Occipital lobe (tissue), 2 donors: ENCODE measurements around the gene ATAD3B. TPM values are rescaled to one million over a fixed set of nuclear protein-coding genes. Genes with fewer than 3 reads are reported as not detected.
A peak's percentile ranks its signal among the peaks of the same experiment; 100 is the strongest.
"Not testable (repeated sequence)": the region's sequence is repeated elsewhere in the genome, so short reads cannot be mapped to it uniquely, and the experiment has no call there.

ENCODE experiments used
- DNase-seq: peaks from one replicate; lab custom pipeline; 2025; lab: John Stamatoyannopoulos, UW
- total RNA-seq: library from RNA; depleted of rRNA; stranded (reverse); fragments of >200 nt; gene quantifications from one replicate; pipeline ENCODE4 v1.2.3, GENCODE V29; 2014

ATAD3B gene
- total RNA-seq, 1 donor from 2014 or later, result 11.7 TPM

DNA sequence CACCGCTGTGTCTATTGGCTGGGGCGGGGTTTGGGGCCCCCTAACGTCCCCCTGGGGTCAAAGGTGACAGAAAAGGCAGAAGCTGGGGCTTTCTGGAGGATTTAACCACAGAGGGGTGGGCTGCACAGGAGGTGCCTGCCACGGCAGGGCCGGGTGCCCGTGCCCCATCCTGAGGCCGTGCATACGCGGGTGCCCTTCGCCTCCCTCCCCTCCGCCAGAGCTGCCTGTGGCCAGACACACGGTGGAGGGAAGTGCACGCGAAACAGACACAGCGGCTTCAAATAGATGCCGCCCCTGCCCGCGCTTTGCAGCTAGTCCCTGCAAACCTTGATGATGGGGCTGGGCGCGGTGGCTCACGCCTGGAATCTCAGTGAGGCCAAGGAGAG is 37.9 kb downstream of the ATAD3B start:
- not testable (repeated sequence) for DNase-seq

DNA sequence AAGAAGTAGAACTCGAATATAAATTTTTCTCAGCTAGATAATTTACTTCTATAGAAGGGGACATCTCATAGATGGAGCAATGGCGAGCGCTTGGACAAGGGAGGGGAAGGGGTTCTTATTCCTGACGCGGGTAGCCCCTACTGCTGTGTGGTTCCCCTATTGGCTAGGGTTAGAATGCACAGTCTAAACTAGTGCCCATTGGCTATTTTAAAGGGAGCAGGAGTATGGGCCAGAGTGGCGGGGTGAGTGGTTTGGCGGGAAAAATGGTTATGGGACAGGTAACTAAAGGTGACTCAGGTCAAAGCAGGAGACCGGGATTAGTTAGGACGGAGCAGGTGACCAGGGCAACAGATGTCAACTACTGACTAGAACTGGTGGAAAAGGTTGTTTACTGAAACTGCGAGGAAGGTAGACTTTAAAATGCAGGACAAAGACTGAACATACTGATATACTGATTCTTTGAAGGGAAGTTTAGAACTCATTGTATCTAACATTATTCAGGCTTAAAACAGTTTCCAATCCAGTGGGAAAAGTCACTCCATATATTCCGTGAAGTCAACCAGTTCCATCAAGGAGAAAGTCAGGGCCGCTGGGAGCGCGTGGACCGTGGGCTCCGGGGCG is 39.5 kb downstream of the ATAD3B start:
- DNase-seq, result no peak

DNA sequence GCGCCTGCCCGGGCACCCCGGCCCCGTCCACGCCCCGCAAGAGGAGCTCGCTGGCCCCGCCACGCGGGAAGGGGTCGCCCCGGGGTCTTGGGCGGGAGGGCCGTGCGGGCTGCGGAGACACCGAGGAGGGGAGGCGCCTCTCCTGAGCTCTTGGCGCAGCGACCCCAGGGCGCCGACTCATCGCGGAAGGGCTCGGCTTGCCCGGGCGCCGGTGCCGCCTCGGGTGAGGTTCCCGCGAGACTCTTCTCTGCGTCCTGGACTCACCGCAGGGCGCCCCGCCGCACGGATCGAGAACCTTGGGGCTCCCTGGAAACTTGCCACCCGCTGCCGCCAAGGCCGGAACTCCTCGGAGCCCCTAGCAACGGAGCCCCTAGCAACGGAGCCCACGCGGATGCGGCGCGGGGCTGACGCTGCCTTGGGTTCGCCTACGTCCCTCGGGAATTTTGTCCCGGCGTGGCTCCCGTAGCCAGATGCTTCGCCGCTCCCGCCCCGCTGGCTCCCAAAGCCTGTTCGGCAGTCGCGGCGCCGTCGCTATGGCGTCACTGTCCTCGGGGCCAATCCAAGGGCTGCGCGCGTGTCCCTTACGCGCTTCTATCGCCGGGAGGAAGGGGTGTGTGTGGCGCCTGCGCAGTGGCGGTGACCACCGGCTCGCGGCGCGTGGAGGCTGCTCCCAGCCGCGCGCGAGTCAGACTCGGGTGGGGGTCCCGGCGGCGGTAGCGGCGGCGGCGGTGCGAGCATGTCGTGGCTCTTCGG is 40.1 kb downstream of the ATAD3B start, which contains the start of gene ATAD3A:
Gene ATAD3A (plus strand): TSS at position 630 of the 753 bp plus-strand sequence. CDS start 107 bp downstream, at position 737.
- DNase-seq, result peak; percentile 96

DNA sequence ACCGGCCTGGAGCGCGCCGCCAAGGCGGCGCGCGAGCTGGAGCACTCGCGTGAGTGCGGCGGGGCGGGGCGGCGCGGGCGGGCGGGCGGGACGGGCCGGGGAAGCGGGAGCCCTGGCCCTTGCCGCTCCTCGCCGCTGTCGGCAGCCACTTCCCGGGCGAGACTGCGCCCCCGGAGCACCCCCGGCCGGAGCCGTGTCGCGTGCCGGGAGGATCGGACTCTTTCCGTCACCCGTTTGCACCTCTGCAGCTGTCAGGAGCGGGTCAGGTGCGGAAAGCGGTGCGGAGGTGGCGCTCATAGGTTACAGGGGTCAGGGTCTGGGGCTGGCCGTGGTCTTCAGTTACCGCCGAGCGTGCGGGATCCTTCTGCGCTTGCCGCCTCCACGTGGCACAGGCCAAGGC is 40.9 kb downstream of the ATAD3B start:
- DNase-seq, result not testable (repeated sequence)

DNA sequence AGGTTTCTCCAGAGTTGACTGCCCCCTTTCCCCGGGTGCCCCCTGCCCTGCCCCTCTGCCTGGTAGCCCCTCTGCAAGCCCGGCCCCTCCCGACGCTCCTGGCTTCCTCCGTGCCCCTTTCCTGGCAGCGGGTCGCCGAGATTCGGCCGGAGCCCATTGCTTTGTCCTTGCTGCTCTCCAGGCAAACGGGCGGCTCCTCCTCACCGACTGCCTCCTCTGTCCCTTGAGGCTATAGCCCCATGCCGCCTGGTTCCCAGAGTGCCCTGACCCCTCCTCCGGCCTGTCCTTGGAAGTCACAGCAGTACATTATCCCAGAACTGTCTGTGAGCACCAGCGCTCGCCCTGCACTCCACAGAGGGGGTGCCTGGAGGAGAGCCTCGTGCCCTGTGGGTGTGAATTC is 42.1 kb downstream of the ATAD3B start:
- DNase-seq, result not testable (repeated sequence)

DNA sequence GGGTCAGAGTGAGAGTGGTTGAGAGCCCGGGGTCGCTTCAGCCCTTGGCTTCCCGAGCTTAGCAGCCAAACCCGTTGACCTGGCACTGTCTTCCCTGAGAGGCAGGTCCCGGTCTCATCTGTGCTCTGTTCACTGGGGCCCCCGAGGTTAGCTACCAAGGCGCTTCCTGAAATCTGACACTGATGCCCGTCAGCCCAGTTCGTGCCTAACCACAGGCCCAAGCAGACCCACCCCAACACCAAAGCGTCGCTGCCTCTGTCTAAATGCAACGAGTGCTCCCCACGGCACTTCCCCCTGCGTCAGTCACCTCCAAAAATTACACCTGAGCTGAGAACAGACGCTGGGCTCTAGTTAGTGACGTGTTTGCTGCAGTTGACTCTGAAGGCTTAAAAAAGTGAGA is 42.8 kb downstream of the ATAD3B start:
- not testable (repeated sequence) for DNase-seq

DNA sequence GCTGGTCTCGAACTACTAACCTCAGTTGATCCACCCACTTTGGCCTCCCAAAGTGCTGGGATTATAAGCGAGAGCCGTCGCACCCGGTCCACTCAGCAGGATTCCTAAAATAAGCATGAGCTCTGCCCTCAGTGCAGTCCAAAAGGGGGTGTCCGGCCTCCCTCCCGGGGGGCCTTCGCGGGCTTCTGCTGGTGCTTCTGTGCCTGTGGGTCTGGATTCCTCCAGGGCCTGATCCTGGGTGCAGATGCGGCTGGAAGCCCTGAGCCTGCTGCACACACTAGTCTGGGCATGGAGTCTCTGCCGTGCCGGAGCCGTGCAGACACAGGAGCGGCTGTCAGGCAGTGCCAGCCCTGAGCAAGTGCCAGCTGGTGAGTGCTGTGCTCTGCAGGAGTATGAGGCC is 45.4 kb downstream of the ATAD3B start:
- not testable (repeated sequence) for DNase-seq

DNA sequence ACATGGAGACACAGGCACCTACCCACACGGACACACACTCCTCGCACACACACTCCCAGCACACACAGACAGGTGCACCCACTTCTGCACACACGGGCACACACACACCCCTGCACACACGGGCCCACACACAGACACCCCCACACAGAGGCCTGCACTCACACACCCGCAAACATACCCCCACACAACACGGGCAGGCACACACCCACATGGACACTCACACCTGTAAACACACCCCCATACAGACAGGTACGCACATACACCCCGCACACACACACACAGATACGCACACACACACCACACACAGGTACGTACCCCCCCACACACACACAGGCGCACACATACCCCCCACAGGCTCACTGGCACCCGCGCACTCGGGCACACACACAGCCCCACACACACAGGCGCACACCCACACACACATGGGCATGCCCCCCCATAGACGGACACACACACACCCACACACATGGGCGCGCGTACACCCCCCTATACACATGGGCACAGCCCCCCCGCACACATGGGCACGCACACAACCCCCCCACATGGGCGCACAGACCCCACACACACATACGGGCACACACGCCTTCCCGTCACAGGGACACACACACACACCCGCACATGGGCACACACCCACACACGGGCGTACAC is 46.5 kb downstream of the ATAD3B start:
- DNase-seq, result no peak

DNA sequence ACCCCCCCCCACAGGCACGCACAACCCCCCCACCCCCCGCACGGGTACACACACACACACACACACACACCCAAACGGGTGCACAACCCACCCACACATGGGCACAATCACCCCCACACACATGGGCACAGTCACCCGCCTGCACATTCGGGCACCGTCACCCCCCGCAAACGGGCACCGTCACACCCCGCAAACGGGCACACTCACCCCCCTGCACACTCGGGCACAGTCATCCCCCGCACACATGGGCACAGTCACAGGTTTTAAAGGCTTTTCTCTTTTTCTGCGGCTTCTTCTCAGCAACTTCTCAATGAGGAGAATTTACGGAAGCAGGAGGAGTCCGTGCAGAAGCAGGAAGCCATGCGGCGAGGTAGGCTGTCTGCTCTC is 47.0 kb downstream of the ATAD3B start:
- not testable (repeated sequence) for DNase-seq

DNA sequence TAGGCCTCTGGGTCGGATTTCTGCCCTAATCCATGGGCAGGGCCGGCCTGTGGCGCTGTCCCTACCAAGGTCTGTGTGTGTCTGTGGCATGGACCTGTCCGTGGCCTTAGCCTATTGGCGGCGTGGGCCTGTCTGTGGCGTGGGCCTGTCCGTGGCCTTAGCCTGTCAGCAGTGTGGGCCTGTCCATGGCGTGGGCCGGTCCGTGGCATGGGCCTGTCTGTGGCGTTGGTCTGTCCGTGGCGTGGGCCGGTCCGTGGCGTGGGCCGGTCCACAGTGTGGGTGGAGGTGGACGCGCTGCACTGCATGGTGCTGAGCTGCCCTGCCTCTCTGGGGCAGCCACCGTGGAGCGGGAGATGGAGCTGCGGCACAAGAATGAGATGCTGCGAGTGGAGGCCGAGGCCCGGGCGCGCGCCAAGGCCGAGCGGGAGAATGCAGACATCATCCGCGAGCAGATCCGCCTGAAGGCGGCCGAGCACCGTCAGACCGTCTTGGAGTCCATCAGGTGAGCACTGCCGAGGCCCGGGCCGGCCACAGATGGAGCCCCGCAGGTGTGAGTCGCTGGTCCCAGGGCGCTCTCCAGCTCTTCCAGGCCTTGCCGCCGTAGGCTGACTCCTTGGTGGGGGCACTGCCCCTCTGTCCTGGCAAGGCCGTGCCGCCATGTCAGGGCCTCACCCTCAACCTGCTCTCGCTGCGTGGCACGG is 48.4 kb downstream of the ATAD3B start:
- not testable (repeated sequence) for DNase-seq

DNA sequence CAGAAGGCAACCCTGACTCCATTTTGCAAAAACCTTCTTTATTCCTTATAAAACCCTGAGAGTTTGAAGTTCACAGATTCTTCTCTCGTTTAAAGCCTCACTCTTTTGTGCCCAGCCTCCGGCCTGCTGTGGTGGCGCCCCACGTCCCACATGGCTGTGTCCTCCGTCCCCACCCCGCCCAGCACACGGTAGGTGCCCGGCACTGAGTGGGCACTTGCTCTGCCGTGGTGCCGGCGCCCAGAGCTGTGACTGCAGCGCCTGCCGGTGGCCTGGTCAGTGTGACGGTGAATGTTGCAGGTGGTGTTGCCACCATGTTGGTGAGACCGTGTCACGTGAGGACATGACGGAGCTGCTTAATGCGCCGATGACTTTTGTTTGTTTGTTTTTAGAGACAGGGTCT is 49.8 kb downstream of the ATAD3B start:
- DNase-seq, result no peak

DNA sequence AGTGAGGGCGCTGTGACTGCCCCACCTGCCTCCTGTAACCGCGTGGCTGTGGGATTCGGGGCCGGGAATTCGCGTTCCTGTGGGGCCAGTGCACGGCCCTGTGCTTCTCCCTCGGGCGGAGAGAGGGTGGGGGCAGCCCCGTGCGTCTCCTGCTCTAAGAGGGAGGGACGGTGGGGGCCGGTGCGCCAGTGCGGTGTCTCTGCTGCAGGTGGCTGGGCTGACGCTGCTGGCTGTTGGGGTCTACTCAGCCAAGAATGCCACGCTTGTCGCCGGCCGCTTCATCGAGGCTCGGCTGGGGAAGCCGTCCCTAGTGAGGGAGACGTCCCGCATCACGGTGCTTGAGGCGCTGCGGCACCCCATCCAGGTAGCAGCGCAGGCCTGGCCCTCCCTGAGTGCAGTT is 51.0 kb downstream of the ATAD3B start:
- not testable (repeated sequence) for DNase-seq

DNA sequence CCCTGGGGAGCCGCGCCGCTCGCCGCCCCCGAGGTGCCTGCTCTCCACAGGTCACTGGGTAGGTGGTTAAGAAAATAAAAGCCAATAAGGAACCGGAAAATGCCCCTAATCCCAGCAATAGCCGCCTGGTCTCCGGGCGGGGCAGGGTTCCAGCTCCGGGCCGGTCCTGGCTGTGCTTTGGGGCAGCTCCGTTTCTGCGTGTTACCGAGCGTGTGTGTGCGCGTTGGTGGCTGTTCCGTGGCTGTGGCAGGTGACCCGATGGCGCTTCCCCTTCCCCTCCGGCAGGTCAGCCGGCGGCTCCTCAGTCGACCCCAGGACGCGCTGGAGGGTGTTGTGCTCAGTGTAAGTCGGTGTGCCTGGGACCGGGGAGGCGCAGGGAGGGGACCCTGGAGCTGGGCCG is 51.7 kb downstream of the ATAD3B start:
- DNase-seq, result not testable (repeated sequence)

DNA sequence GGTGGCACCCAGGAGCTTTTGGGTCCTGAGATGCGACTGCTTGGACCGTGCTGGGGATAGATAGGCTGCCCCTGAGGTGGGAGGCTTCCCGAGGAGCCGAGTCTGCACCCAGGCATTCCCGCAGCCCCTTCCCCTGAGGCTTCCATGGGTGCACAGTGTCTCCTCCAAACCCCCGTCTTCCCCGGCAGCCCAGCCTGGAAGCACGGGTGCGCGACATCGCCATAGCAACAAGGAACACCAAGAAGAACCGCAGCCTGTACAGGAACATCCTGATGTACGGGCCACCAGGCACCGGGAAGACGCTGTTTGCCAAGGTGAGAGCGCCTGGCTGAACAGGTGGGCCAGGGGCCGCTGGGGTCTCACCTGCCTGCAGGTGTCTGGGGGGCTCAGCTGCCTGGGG is 52.1 kb downstream of the ATAD3B start:
- not testable (repeated sequence) for DNase-seq

DNA sequence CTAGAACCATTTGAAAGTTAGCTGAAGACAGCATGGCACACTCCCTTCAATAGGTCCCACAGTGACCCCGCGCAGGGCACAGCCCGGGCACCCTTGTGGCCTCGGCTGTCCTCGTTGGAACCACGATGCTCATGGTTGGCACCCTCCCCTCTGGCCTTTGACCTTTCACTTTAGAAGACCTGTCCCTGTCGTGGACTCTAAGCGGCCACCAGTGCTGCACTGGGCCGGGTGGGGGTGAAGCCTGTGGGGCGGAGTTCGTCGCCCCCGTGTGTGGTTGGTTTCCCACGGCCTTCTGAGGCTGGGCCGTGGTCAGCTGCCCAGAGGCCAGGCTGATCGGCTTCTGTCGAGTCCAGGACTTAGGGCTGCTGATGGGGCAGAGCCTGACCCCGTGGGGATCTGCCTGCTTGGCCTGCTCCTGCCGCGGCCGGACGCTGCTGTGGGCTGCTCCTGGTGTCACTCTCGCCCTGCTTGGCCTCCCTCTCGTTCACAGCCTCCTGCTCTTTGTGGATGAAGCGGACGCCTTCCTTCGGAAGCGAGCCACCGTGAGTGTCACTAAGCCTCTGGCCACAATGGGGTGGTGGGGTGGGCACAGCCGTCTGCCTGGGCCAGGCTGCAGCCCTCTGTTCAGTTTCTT is 53.3 kb downstream of the ATAD3B start:
- not testable (repeated sequence) for DNase-seq

DNA sequence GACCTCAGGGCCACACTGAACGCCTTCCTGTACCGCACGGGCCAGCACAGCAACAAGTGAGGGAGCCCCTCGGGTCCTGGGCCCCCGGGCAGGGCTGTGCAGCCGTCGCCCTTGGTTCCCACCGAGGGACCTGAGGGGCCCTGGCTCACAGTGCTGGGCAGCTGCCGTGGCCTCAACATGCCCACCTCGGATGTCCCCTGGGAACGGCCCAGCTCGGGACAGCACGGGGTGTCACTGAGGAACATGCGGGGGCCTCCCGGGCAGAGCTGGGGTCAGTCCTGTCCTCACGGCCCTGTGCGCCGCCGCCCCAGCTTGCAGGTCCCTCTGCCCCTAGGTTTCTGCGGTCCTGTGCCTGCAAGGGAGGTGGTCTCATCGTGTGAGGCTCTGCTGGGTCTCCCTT is 54.9 kb downstream of the ATAD3B start:
- not testable (repeated sequence) for DNase-seq

DNA sequence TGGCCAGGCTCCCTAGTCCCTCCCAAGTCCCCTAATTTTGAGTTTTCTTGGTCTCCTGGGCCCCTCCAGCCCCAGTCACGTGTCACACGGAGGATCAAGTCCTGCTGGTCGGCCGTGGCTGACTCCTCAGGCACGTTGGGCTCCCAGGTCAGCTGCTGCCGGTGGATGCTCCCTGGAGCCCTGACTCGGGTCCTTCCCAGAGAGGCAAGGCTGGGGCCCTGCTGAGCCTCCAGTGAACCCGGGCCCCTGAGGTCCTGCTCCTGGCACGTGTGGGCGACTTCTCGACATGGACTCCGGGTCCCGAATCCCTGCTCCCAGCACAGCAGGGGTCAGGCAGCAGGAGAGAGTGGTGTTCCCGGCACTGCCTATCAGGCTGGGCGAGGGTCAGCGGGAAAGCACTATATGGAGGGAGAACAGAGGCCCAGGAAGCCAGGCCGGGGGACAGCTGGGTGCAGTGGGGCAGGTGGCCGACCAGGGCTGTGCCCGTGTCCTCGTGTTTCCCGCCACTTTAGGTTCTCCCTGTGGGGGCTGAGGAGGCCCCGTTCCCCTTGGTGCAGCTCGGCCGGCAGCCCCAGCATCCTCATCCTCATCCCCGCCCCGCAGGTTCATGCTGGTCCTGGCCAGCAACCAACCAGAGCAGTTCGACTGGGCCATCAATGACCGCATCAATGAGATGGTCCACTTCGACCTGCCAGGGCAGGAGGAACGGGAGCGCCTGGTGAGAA is 55.7 kb downstream of the ATAD3B start:
- no peak for DNase-seq

DNA sequence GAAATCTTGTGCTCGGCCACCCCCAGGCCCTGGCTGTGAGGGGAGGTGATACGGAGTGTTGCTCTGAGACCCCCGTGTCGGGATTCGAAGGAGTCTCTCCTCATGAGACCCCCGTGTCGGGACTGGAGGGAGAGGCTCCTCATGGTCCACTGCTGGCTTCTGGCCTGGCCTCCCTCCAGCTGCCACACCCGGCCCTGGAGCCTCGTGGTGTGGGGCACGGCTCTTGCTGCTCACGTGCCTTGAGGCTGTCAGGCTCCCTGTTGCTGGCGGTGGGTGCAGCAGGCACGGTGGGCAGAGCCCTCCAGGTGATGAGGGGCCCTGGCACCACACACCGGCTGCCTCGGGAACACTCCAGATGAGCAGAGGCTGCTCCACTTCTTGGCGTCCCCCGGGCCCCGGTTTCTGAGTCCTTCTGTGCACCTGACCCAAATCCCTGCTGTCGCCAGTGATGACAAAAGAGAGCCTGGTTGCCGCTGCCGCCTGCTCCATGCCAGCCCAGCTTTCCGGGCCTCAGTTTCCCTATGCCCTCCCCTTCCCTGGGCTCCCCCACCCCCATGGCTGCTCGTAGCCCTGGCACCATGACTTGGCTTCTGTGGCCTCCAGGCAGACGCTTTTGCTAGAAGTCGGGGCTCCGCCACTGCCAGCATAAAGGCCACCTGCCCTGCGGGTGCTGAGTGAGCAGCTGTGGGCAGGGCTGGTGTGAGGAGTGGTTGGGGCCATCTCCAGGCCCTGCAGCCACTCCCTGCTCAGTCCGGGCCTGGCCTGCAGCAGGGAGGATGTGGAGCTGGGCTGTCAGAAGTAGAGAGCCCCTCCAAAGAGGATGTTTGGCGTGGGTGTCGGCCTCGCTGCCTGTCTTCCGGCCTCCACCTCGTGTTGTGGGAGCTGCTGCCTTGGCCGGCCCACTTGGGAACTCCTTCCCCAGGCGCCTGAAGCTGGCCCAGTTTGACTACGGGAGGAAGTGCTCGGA is 57.0 kb downstream of the ATAD3B start:
- no peak for DNase-seq

DNA sequence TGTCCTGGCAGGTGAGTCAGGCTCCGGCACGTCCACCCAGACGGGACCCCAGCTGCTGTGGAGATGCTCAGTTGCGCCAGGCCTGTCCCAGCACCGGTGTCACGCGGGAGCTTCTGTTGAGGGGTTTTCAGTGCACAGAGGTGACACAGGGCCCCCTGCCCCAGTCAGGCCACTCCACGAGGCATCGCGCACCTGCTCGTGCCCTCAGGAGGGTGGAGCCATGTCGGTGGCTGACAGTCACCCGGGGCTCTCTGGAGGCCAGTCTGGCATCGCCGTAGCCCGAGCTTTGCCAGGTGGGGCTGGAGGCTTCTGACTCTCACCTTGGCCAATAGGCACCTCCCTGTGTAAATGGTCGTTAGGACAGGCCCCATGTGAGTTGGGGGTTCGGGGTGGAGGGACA is 57.8 kb downstream of the ATAD3B start:
- DNase-seq, result no peak

DNA sequence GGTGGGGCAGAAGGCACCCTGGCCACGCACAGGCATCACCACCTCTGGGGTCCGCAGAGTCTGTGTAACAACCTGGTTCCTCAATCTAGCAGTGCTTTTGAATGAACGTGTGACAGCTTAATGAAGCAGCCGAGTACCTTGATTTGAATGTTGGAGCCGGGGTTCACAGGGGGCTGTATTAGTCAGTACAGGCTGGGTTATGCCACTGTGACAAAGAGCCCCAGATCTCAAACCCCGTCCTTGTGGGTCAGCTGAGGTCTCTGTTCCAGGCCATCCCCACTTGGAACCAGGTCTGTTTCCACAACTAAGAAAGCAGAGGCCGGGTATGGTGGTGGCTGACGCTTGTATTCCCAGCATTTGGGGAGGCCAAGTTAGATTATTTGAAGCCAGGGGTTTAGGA is 58.4 kb downstream of the ATAD3B start:
- DNase-seq, result no peak
